Progenitor cell of endocrine pancreas (in vitro differentiated cells): ENCODE measurements around the gene ACVR1C. TPM values are rescaled to one million over a fixed set of nuclear protein-coding genes. Genes with fewer than 3 reads are reported as not detected.
A peak's percentile ranks its signal among the peaks of the same experiment; 100 is the strongest.

Experiments
- DNase-seq: peaks from one replicate; pipeline ENCODE4 v3.0.0; 2021; ENCODE audit warnings: low spot score; ENCODE audit not compliant: unreplicated experiment
- H3K27ac Mint-ChIP-seq: 2 replicates; pipeline ENCODE4 v1.8.0; 2021; ENCODE audit warnings: mild to moderate bottlenecking, moderate library complexity, mixed read lengths
- H3K27me3 Mint-ChIP-seq: 2 replicates; pipeline ENCODE4 v1.8.0; 2021; ENCODE audit warnings: mixed read lengths
- H3K36me3 Mint-ChIP-seq: 2 replicates; pipeline ENCODE4 v1.8.0; 2022; ENCODE audit warnings: mixed read lengths; ENCODE audit not compliant: insufficient read depth
- H3K4me1 Mint-ChIP-seq: 2 replicates; pipeline ENCODE4 v1.8.0; 2021; ENCODE audit warnings: low read depth, mixed read lengths
- H3K4me3 Mint-ChIP-seq: 2 replicates; pipeline ENCODE4 v1.8.0; 2021; ENCODE audit warnings: low read depth, mild to moderate bottlenecking, moderate library complexity, mixed read lengths
- H3K9me3 Mint-ChIP-seq: 2 replicates; pipeline ENCODE4 v1.8.0; 2021; ENCODE audit warnings: low read depth, mixed read lengths
- CTCF ChIP-seq: fragments of 200-600 bp; sonication (generic); IDR thresholded peaks from one replicate; pipeline ENCODE4 v1.5.0; 2021; ENCODE audit warnings: antibody characterized with exemption, mild to moderate bottlenecking; ENCODE audit not compliant: unreplicated experiment
- total RNA-seq: library from RNA; stranded (reverse); gene quantifications from 2 replicates; pipeline ENCODE4 v1.2.1, GENCODE V29; 2021

The ACVR1C gene
- total RNA-seq, 1 donor from 2014 or later: 2.4 TPM

GRCh38 chr2:157500334-157500733, 128.3 kb downstream of the ACVR1C start:
- no peak overlapping the region for H3K4me3 Mint-ChIP-seq
- no peaks in the 10 kb centered on the region for H3K27me3 Mint-ChIP-seq
- no peak overlapping the region for H3K27ac Mint-ChIP-seq
- no peak for TF ChIP-seq CTCF
- DNase-seq: no peak
- no peaks in the 10 kb centered on the region for H3K36me3 Mint-ChIP-seq
- no peaks in the 10 kb centered on the region for H3K4me1 Mint-ChIP-seq
- no peaks in the 10 kb centered on the region for H3K9me3 Mint-ChIP-seq

GRCh38 chr2:157498483-157498882, 130.2 kb downstream of the ACVR1C start:
- Mint-ChIP-seq H3K27ac (no peak overlapping the region), H3K9me3 (no peaks in the 10 kb centered on the region), H3K36me3 (no peaks in the 10 kb centered on the region), H3K4me1 (no peaks in the 10 kb centered on the region), H3K27me3 (no peaks in the 10 kb centered on the region), H3K4me3 (no peak overlapping the region)
- DNase-seq: no peak
- no peak for TF ChIP-seq CTCF

DNA sequence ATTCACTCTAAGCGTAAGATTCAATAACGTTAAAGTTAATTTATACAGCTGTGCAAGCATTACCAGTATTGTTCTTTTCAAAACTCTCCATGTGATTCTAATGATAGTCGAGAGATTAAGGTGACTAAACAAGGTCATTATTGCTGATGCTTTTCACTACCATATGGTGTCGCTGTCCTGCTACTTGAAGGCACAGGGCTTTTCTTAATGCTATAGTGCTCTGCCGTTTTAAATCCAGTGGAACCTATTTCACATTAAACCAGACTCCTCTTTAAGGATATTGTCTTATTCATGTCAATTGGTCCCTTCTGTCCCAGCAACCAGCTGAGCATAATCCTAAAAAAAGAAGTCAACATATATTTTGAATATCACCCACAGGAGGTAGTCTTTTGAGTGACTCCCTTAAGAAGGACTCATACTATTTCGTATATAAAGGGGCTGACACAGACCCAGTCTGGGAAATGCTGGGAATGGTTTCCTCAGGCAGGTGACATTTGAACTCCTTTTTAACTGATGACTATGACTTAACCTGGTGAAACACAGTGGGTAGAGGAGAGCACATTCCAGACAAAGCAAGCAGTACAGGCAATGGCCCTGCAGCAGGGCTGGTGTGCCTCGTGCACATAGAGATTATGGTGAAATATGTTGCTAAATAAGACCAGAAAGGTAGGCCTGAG, 130.9 kb downstream of the ACVR1C start:
- Mint-ChIP-seq H3K9me3 (no peaks in the 10 kb centered on the region), H3K4me1 (no peaks in the 10 kb centered on the region), H3K36me3 (no peaks in the 10 kb centered on the region), H3K4me3 (no peak overlapping the region), H3K27ac (no peak overlapping the region), H3K27me3 (no peaks in the 10 kb centered on the region)
- peak; percentile 91 for TF ChIP-seq CTCF
- no peak for DNase-seq

- peak; percentile 83 for TF ChIP-seq CTCF
- no peaks in the 10 kb centered on the region for H3K36me3 Mint-ChIP-seq
- H3K4me3 Mint-ChIP-seq: no peak overlapping the region
- H3K27ac Mint-ChIP-seq: no peak overlapping the region
- peaks cover 12% of the 10 kb centered on the region for H3K4me1 Mint-ChIP-seq
- H3K9me3 Mint-ChIP-seq: no peaks in the 10 kb centered on the region
- DNase-seq: peak; percentile 47
- no peaks in the 10 kb centered on the region for H3K27me3 Mint-ChIP-seq
These were observed 136.4 kb downstream of the ACVR1C start for GRCh38 chr2:157492189-157492773.

DNA sequence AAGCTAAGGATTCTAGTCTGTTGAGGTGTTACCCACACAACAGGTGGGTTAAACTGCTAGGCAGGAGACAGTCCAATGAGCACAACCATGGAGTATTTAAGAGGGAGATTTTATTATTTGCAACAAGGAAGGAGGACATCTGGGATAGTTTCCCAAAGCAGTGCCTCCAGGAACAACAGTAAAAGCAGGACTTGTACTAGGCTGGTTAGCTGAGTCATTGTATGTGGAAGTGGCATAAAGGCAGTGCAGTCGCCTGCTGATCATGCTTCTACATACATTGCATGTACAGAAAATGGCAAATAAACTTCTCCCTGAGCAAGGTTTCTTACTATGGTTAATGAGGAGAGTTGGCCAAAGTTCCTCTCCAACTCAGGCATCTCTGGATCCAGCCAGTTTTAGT, 138.7 kb downstream of the ACVR1C start:
- H3K9me3 Mint-ChIP-seq: no peaks in the 10 kb centered on the region
- H3K4me3 Mint-ChIP-seq: no peak overlapping the region
- TF ChIP-seq CTCF: no peak
- H3K36me3 Mint-ChIP-seq: no peaks in the 10 kb centered on the region
- H3K4me1 Mint-ChIP-seq: peaks cover 28% of the 10 kb centered on the region
- no peak overlapping the region for H3K27ac Mint-ChIP-seq
- no peaks in the 10 kb centered on the region for H3K27me3 Mint-ChIP-seq
- DNase-seq: no peak
